Neural cell (in vitro differentiated cells): Measurements from ENCODE around the gene OR52A1.
A peak's percentile ranks its signal among the peaks of the same experiment; 100 is the strongest.

Experiments used
- EZH2 ChIP-seq: fragments of 200-600, 300-800 bp; shearing (Covaris generic), sonication (generic); IDR thresholded peaks from 2 replicates; pipeline ENCODE4 v1.6.1; 2014; ENCODE audit warnings: antibody characterized with exemption, low read length, borderline replicate concordance, mild to moderate bottlenecking; ENCODE audit not compliant: insufficient read depth, poor library complexity, severe bottlenecking
- POLR2AphosphoS5 ChIP-seq: IDR thresholded peaks from 2 replicates; pipeline ENCODE4 v1.6.1; 2012
- TF ChIP-seq, protein P1 (sequence below): fragments of 450-650 bp; IDR thresholded peaks from 2 replicates; pipeline ENCODE4 v1.5.1; 2014; ENCODE audit warnings: antibody characterized with exemption, mild to moderate bottlenecking, moderate library complexity; ENCODE audit not compliant: poor library complexity, severe bottlenecking

DNA sequence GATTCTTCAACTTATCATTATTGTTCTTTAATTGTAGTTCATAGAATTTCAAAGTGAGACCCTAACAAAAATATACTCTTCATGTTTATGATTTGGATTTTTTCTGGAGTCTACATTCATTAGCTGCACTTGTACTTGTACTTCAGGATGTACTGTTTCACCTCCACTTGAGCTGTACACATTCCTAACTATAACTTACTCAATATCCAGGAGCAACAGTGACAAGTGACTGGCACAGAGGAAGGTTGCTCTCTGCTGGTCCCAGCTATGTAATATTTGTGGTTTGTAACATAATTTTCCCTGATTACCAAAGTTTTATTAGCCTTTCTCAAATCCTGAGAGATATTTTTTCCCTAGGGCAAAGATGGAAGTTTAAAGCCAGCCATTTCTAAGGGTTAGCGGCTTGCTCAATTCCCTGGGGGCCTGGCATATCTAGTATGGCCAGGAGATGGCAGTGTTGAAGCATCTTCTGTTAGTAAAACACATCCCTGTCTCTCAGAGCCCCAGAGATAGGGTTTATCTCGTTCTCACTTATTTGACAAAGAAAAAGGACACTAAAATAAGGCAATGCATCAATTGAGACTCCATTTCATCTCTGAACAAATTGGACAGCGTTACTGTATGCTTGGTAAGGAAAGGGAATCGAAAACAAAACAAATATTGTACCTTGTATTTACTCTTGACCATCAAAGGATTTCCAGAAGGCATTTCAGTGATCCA lies 30.6 kb downstream of the OR52A1 start:
- TF ChIP-seq, protein P1, sequence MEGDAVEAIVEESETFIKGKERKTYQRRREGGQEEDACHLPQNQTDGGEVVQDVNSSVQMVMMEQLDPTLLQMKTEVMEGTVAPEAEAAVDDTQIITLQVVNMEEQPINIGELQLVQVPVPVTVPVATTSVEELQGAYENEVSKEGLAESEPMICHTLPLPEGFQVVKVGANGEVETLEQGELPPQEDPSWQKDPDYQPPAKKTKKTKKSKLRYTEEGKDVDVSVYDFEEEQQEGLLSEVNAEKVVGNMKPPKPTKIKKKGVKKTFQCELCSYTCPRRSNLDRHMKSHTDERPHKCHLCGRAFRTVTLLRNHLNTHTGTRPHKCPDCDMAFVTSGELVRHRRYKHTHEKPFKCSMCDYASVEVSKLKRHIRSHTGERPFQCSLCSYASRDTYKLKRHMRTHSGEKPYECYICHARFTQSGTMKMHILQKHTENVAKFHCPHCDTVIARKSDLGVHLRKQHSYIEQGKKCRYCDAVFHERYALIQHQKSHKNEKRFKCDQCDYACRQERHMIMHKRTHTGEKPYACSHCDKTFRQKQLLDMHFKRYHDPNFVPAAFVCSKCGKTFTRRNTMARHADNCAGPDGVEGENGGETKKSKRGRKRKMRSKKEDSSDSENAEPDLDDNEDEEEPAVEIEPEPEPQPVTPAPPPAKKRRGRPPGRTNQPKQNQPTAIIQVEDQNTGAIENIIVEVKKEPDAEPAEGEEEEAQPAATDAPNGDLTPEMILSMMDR = peak; percentile 90
- TF ChIP-seq POLR2AphosphoS5 = no peak
- TF ChIP-seq EZH2 = no peak
